WTC11 (cell line): ENCODE measurements around the gene UBC. TPM values are rescaled to one million over a fixed set of nuclear protein-coding genes. Genes with fewer than 3 reads are reported as not detected.

ENCODE experiments used
- ATAC-seq: fragments of 200-7000 bp; cut with Tn5 transposase; 2 replicates; pipeline ENCODE4 v1.10.0; 2021; ENCODE audit warnings: mild to moderate bottlenecking, moderate library complexity
- CTCF ChIA-PET: fragments of 300-600 bp; sonication (Branson Sonifier 250); formaldehyde crosslinking; loops from one replicate; lab custom pipeline; 2021; ENCODE audit warnings: antibody characterized with exemption; lab: Charles Lee
- POLR2A ChIA-PET: fragments of 350-600 bp; sonication (Branson Sonifier 250); formaldehyde crosslinking; loops from one replicate; lab custom pipeline; 2021; ENCODE audit warnings: antibody characterized with exemption; lab: Charles Lee
- DNase-seq: peaks from one replicate; pipeline ENCODE4 v3.0.0; 2021; ENCODE audit warnings: low spot score
- H3K27ac Mint-ChIP-seq: 2 replicates; pipeline ENCODE4 v1.8.0; 2021; ENCODE audit warnings: mixed read lengths
- H3K27me3 Mint-ChIP-seq: 2 replicates; pipeline ENCODE4 v1.8.0; 2021; ENCODE audit warnings: low read depth, mild to moderate bottlenecking, moderate library complexity, mixed read lengths
- H3K36me3 Mint-ChIP-seq: 2 replicates; pipeline ENCODE4 v1.8.0; 2021; ENCODE audit warnings: mixed read lengths
- H3K4me1 Mint-ChIP-seq: 2 replicates; pipeline ENCODE4 v1.8.0; 2022; ENCODE audit warnings: mixed read lengths
- H3K4me3 Mint-ChIP-seq: 2 replicates; pipeline ENCODE4 v1.8.0; 2021; ENCODE audit warnings: mild to moderate bottlenecking, moderate library complexity, mixed read lengths
- H3K9me3 Mint-ChIP-seq: 2 replicates; pipeline ENCODE4 v1.8.0; 2021; ENCODE audit warnings: mixed read lengths
- ATF1 ChIP-seq: sonication (generic); formaldehyde crosslinking; IDR thresholded peaks from 2 replicates; pipeline ENCODE4 v1.8.1; 2023; ENCODE audit warnings: mild to moderate bottlenecking, moderate library complexity, missing genetic modification reagents
- CREB1 ChIP-seq: sonication (generic); formaldehyde crosslinking; IDR thresholded peaks from 2 replicates; pipeline ENCODE4 v1.8.0; 2023; ENCODE audit warnings: mild to moderate bottlenecking, missing genetic modification reagents
- ELF4 ChIP-seq: sonication (generic); formaldehyde crosslinking; IDR thresholded peaks from 2 replicates; pipeline ENCODE4 v1.8.1; 2022; ENCODE audit warnings: low read depth, mild to moderate bottlenecking, moderate library complexity, missing genetic modification reagents
- EMX1 ChIP-seq: fragments of 250-450 bp; sonication (Bioruptor Pico); IDR thresholded peaks from 2 replicates; pipeline ENCODE4 v1.8.0; 2021; ENCODE audit warnings: mild to moderate bottlenecking
- ETV6 ChIP-seq: sonication (generic); formaldehyde crosslinking; IDR thresholded peaks from 2 replicates; pipeline ENCODE4 v1.8.1; 2022; ENCODE audit warnings: mild to moderate bottlenecking, missing genetic modification reagents
- GABPB1 ChIP-seq: sonication (generic); formaldehyde crosslinking; IDR thresholded peaks from 2 replicates; pipeline ENCODE4 v1.8.1; 2023; ENCODE audit warnings: mild to moderate bottlenecking, missing genetic modification reagents
- SMAD4 ChIP-seq: sonication (generic); formaldehyde crosslinking; IDR thresholded peaks from 2 replicates; pipeline ENCODE4 v1.8.0; 2022; ENCODE audit warnings: mild to moderate bottlenecking, missing genetic modification reagents
- SOX15 ChIP-seq: fragments of 250-450 bp; sonication (Bioruptor Pico); IDR thresholded peaks from 2 replicates; pipeline ENCODE4 v1.9.0; 2021; ENCODE audit warnings: mild to moderate bottlenecking
- SP1 ChIP-seq: sonication (generic); formaldehyde crosslinking; conservative IDR thresholded peaks from 2 replicates; pipeline ENCODE4 v1.8.1; 2022; ENCODE audit warnings: missing genetic modification reagents
- TP53 ChIP-seq: sonication (generic); formaldehyde crosslinking; IDR thresholded peaks from 2 replicates; pipeline ENCODE4 v1.8.1; 2023; ENCODE audit warnings: mild to moderate bottlenecking, missing genetic modification reagents
- ZNF138 ChIP-seq: sonication (generic); formaldehyde crosslinking; conservative IDR thresholded peaks from 2 replicates; pipeline ENCODE4 v1.8.1; 2022; ENCODE audit warnings: mild to moderate bottlenecking, moderate library complexity, missing genetic modification reagents
- ZNF232 ChIP-seq: sonication (generic); formaldehyde crosslinking; IDR thresholded peaks from 2 replicates; pipeline ENCODE4 v1.8.0; 2022; ENCODE audit warnings: mild to moderate bottlenecking, missing genetic modification reagents
- ZNF317 ChIP-seq: sonication (generic); formaldehyde crosslinking; IDR thresholded peaks from 2 replicates; pipeline ENCODE4 v1.8.1; 2023; ENCODE audit warnings: low read depth, mild to moderate bottlenecking, moderate library complexity, missing genetic modification reagents, borderline replicate concordance
- ZNF396 ChIP-seq: fragments of 250-450 bp; sonication (Bioruptor Pico); IDR thresholded peaks from 2 replicates; pipeline ENCODE4 v1.8.0; 2021; ENCODE audit warnings: mild to moderate bottlenecking, moderate library complexity, borderline replicate concordance
- ZNF423 ChIP-seq: fragments of 250-450 bp; sonication (Bioruptor Pico); IDR thresholded peaks from 2 replicates; pipeline ENCODE4 v2.1.2; 2022; ENCODE audit warnings: mild to moderate bottlenecking, moderate library complexity
- total RNA-seq: library from RNA; stranded (reverse); gene quantifications from 3 replicates; pipeline ENCODE4 v1.2.3, GENCODE V29; 2021
- TF ChIP-seq, protein P1 (sequence below): fragments of 250-450 bp; sonication (Bioruptor Pico); IDR thresholded peaks from 2 replicates; pipeline ENCODE4 v1.9.0; 2021; ENCODE audit warnings: mild to moderate bottlenecking, borderline replicate concordance
- TF ChIP-seq, protein P2 (sequence below): sonication (generic); formaldehyde crosslinking; IDR thresholded peaks from 2 replicates; pipeline ENCODE4 v1.8.0; 2022; ENCODE audit warnings: mild to moderate bottlenecking, missing genetic modification reagents
- TF ChIP-seq, protein P3 (sequence below): sonication (generic); formaldehyde crosslinking; conservative IDR thresholded peaks from 2 replicates; pipeline ENCODE4 v1.8.1; 2022; ENCODE audit warnings: mild to moderate bottlenecking, missing genetic modification reagents
- TF ChIP-seq, protein P4 (sequence below): sonication (generic); formaldehyde crosslinking; IDR thresholded peaks from 2 replicates; pipeline ENCODE4 v1.8.1; 2023; ENCODE audit warnings: mild to moderate bottlenecking, missing genetic modification reagents, moderate library complexity
- TF ChIP-seq, protein P5 (sequence below): sonication (generic); formaldehyde crosslinking; IDR thresholded peaks from 2 replicates; pipeline ENCODE4 v1.8.1; 2023; ENCODE audit warnings: mild to moderate bottlenecking, moderate library complexity, missing genetic modification reagents
- TF ChIP-seq, protein P6 (sequence below): sonication (generic); formaldehyde crosslinking; IDR thresholded peaks from 2 replicates; pipeline ENCODE4 v1.8.1; 2022; ENCODE audit warnings: low read depth, mild to moderate bottlenecking, moderate library complexity, missing genetic modification reagents, borderline replicate concordance

UBC gene
- total RNA-seq, 1 experiment from 2014 or later, result 530 TPM

DNA sequence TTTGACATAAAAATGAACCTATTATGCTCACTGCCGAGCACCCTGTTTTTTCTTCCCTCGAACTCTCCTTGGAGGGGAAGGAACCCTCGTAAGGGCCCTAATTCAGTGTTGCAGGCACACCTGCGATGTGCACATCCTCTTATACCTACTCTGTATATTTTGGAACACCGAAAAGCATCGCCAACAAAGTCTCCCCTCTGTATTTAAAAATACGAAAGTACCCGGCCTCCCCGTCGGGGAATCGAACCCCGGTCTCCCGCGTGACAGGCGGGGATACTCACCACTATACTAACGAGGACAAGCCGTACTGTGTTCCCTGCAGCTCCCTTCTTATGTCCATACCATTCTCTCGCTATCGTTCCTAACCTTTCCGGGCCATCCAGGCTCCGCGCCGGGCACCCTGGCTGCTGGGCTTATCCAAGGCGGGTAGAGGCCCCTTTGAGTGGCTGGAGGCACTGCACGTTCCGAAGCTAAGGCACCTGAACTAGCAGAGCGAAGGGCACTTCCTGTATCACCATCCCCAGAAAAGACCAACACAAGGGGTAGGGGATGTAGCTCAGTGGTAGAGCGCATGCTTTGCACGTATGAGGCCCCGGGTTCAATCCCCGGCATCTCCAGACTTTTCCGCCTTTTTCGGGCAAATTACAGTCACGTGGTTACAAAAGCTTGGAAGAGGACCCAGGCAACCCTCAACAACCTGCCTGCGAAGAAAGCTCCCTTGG is 25.1 kb upstream of the UBC start (continued):
- TF ChIP-seq ETV6, result 0 out of 2 replicates have a peak, but pooled peaks have one; percentile 48
- no peak for TF ChIP-seq ZNF317 (CRISPR knock-in tag)
- TF ChIP-seq, protein P1, sequence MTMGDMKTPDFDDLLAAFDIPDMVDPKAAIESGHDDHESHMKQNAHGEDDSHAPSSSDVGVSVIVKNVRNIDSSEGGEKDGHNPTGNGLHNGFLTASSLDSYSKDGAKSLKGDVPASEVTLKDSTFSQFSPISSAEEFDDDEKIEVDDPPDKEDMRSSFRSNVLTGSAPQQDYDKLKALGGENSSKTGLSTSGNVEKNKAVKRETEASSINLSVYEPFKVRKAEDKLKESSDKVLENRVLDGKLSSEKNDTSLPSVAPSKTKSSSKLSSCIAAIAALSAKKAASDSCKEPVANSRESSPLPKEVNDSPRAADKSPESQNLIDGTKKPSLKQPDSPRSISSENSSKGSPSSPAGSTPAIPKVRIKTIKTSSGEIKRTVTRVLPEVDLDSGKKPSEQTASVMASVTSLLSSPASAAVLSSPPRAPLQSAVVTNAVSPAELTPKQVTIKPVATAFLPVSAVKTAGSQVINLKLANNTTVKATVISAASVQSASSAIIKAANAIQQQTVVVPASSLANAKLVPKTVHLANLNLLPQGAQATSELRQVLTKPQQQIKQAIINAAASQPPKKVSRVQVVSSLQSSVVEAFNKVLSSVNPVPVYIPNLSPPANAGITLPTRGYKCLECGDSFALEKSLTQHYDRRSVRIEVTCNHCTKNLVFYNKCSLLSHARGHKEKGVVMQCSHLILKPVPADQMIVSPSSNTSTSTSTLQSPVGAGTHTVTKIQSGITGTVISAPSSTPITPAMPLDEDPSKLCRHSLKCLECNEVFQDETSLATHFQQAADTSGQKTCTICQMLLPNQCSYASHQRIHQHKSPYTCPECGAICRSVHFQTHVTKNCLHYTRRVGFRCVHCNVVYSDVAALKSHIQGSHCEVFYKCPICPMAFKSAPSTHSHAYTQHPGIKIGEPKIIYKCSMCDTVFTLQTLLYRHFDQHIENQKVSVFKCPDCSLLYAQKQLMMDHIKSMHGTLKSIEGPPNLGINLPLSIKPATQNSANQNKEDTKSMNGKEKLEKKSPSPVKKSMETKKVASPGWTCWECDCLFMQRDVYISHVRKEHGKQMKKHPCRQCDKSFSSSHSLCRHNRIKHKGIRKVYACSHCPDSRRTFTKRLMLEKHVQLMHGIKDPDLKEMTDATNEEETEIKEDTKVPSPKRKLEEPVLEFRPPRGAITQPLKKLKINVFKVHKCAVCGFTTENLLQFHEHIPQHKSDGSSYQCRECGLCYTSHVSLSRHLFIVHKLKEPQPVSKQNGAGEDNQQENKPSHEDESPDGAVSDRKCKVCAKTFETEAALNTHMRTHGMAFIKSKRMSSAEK (CRISPR knock-in tag), result peak; percentile 92; the same call in 1 of the 2 replicates
- TF ChIP-seq, protein P2, sequence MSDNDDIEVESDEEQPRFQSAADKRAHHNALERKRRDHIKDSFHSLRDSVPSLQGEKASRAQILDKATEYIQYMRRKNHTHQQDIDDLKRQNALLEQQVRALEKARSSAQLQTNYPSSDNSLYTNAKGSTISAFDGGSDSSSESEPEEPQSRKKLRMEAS, result peak; percentile 87; the same call in 1 of the 2 replicates
- TF ChIP-seq EMX1 (CRISPR knock-in tag), result peak; percentile 88
- TF ChIP-seq, protein P3, sequence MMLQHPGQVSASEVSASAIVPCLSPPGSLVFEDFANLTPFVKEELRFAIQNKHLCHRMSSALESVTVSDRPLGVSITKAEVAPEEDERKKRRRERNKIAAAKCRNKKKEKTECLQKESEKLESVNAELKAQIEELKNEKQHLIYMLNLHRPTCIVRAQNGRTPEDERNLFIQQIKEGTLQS (CRISPR knock-in tag), result no peak
- no peak for TF ChIP-seq ZNF396 (CRISPR knock-in tag)
- TF ChIP-seq ATF1 (CRISPR knock-in tag), result no peak
- TF ChIP-seq ZNF138 (CRISPR knock-in tag), result no peak
- TF ChIP-seq, protein P4, sequence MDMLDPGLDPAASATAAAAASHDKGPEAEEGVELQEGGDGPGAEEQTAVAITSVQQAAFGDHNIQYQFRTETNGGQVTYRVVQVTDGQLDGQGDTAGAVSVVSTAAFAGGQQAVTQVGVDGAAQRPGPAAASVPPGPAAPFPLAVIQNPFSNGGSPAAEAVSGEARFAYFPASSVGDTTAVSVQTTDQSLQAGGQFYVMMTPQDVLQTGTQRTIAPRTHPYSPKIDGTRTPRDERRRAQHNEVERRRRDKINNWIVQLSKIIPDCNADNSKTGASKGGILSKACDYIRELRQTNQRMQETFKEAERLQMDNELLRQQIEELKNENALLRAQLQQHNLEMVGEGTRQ (CRISPR knock-in tag), result peak; percentile 93
- TF ChIP-seq, all 79 proteins: peak for 27

DNA sequence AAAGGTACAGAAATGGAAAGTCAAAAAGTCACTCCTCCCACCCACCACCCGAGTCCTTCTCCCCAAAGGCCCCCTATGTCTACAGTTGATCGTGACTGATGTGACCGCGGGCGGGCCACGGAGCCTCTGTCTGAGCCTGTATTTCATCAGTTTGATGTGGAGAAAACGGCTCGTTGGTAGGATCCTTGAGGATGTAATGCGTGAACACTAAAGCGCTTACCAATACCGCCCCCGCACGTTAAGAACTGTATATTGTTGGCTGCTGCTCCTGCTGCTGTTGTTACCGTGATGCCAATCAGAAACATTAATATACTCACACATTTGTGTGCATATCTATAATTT is 24.6 kb upstream of the UBC start:
- POLR2A ChIA-PET, result interaction anchor here (1.4 to 1.6 kb wide), 2 partner anchors 15 to 25 kb away, joined by 4 to 6 read pairs; partner anchors contain the start of gene UBC
- CTCF ChIA-PET, result interaction anchor here (1.0 to 2.3 kb wide), 3 partner anchors 19 to 32 kb away, joined by 3 to 35 read pairs (median 6); no protein-coding TSS in a partner anchor
- H3K27ac Mint-ChIP-seq, result no peak overlapping the region

More for the DNA sequence above, 24.6 kb upstream of the UBC start:
- peak; percentile 44 for DNase-seq
- no peaks in the 10 kb centered on the region for H3K27me3 Mint-ChIP-seq
- no peaks in the 10 kb centered on the region for H3K9me3 Mint-ChIP-seq
- peak; percentile 1 for ATAC-seq
- 0 out of 2 replicates have a peak, but pooled peaks cover 2% of the 10 kb centered on the region for H3K36me3 Mint-ChIP-seq
- H3K4me3 Mint-ChIP-seq, result no peak overlapping the region
- TF ChIP-seq SP1 (CRISPR knock-in tag), result no peak
- TF ChIP-seq GABPB1 (CRISPR knock-in tag), result peak; percentile 51; the same call in 1 of the 2 replicates
- TF ChIP-seq TP53 (CRISPR knock-in tag), result no peak
- TF ChIP-seq, protein P5, sequence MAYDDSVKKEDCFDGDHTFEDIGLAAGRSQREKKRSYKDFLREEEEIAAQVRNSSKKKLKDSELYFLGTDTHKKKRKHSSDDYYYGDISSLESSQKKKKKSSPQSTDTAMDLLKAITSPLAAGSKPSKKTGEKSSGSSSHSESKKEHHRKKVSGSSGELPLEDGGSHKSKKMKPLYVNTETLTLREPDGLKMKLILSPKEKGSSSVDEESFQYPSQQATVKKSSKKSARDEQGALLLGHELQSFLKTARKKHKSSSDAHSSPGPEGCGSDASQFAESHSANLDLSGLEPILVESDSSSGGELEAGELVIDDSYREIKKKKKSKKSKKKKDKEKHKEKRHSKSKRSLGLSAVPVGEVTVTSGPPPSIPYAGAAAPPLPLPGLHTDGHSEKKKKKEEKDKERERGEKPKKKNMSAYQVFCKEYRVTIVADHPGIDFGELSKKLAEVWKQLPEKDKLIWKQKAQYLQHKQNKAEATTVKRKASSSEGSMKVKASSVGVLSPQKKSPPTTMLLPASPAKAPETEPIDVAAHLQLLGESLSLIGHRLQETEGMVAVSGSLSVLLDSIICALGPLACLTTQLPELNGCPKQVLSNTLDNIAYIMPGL (CRISPR knock-in tag), result no peak
- no peak for TF ChIP-seq SMAD4 (CRISPR knock-in tag)
- no peak for TF ChIP-seq ZNF317 (CRISPR knock-in tag)
- TF ChIP-seq ZNF423 (CRISPR knock-in tag), result no peak
- TF ChIP-seq ZNF232 (CRISPR knock-in tag), result 0 out of 2 replicates have a peak, but pooled peaks have one; percentile 12
- TF ChIP-seq ELF4 (CRISPR knock-in tag), result no peak
- no peak for TF ChIP-seq SOX15
- TF ChIP-seq, protein P6, sequence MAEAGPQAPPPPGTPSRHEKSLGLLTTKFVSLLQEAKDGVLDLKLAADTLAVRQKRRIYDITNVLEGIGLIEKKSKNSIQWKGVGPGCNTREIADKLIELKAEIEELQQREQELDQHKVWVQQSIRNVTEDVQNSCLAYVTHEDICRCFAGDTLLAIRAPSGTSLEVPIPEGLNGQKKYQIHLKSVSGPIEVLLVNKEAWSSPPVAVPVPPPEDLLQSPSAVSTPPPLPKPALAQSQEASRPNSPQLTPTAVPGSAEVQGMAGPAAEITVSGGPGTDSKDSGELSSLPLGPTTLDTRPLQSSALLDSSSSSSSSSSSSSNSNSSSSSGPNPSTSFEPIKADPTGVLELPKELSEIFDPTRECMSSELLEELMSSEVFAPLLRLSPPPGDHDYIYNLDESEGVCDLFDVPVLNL, result no peak
- no peak for TF ChIP-seq CREB1 (CRISPR knock-in tag)
- peaks cover 14% of the 10 kb centered on the region for H3K4me1 Mint-ChIP-seq
